Activated CD4-positive, alpha-beta T cell treated with anti-CD3 and anti-CD28 coated beads for 36 hours (primary cell): ENCODE measurements around the gene GRM6. TPM values are rescaled to one million over a fixed set of nuclear protein-coding genes. Genes with fewer than 3 reads are reported as not detected.

Source experiments
- ATAC-seq: fragments of 200-7000 bp; cut with Tn5 transposase; one replicate; pipeline ENCODE4 v1.10.0; 2021; ENCODE audit warnings: mild to moderate bottlenecking, moderate library complexity
- CTCF ChIA-PET: fragments of 350-600 bp; sonication (Branson Sonifier 250); formaldehyde crosslinking; loops from one replicate; lab custom pipeline; 2021; ENCODE audit warnings: antibody characterized with exemption; lab: Charles Lee
- POLR2A ChIA-PET: fragments of 350-600 bp; sonication (Branson Sonifier 250); formaldehyde crosslinking; loops from one replicate; lab custom pipeline; 2021; ENCODE audit warnings: antibody characterized with exemption, inconsistent platforms; lab: Charles Lee
- DNase-seq: peaks from one replicate; pipeline ENCODE4 v3.0.0-alpha.2; 2020
- H3K27ac Mint-ChIP-seq: one replicate; pipeline ENCODE4 v1.8.0; 2021; ENCODE audit warnings: mixed read lengths
- H3K27me3 Mint-ChIP-seq: one replicate; pipeline ENCODE4 v1.8.0; 2021; ENCODE audit warnings: mixed read lengths
- H3K36me3 Mint-ChIP-seq: one replicate; pipeline ENCODE4 v1.8.0; 2021; ENCODE audit warnings: low read depth, mixed read lengths
- H3K4me1 Mint-ChIP-seq: one replicate; pipeline ENCODE4 v1.8.0; 2021; ENCODE audit warnings: mixed read lengths
- H3K4me3 Mint-ChIP-seq: one replicate; pipeline ENCODE4 v1.8.0; 2021; ENCODE audit warnings: mild to moderate bottlenecking, moderate library complexity, mixed read lengths
- H3K9me3 Mint-ChIP-seq: one replicate; pipeline ENCODE4 v1.8.0; 2021; ENCODE audit warnings: low read depth, mixed read lengths
- intact Hi-C, 2 experiments: fragments of 100-400 bp; cut with DNase I in 1 of 2; cut with micrococcal nuclease in 1 of 2; formaldehyde crosslinking; loops; one replicate each; pipeline versions ENCODE4 v1.14.2 to v1.15.1; 2022 to 2024; cut with DNase I, micrococcal nuclease
- total RNA-seq, 2 experiments: library from RNA; stranded (reverse); gene quantifications; one replicate each; pipeline ENCODE4 v1.2.3, GENCODE V29; 2021

GRM6 gene
- not detected for total RNA-seq

GRCh38 chr5:178994580-178995340 is at the start of gene GRM6:
GRM6 (minus strand) TSS chr5:178995320; CDS start chr5:178994944, 376 bp downstream.
- peaks cover 5% of the 10 kb centered on the region for H3K4me1 Mint-ChIP-seq
- intact Hi-C loops = no loop called here
- no peak within 1 kb of the TSS for H3K27ac Mint-ChIP-seq
- DNase-seq = no peak
- ATAC-seq = no peak
- peaks cover 24% of the 10 kb centered on the region for H3K27me3 Mint-ChIP-seq
- CTCF ChIA-PET = interaction anchor here (1.4 kb wide), 1 partner anchor 11 kb away, joined by 3 read pairs; no protein-coding TSS in a partner anchor
- POLR2A ChIA-PET = no interaction called here
- H3K4me3 Mint-ChIP-seq = no peak within 1 kb of the TSS
- H3K36me3 Mint-ChIP-seq = no peaks in the 10 kb centered on the region
- no peaks in the 10 kb centered on the region for H3K9me3 Mint-ChIP-seq

- Mint-ChIP-seq H3K4me3 (no peak overlapping the region), H3K4me1 (no peaks in the 10 kb centered on the region), H3K27ac (no peak overlapping the region), H3K9me3 (peaks cover 24% of the 10 kb centered on the region), H3K36me3 (peaks cover 4% of the 10 kb centered on the region), H3K27me3 (peaks cover 2% of the 10 kb centered on the region)
- ChIA-PET CTCF (no interaction called here), POLR2A (no interaction called here)
- DNase-seq = no peak
- intact Hi-C loops = no loop called here
- no peak for ATAC-seq
These were observed 49.6 kb upstream of the GRM6 start for GRCh38 chr5:179044765-179045164.

- no peaks in the 10 kb centered on the region for H3K4me1 Mint-ChIP-seq
- H3K27me3 Mint-ChIP-seq = no peaks in the 10 kb centered on the region
- H3K36me3 Mint-ChIP-seq = peaks cover 77% of the 10 kb centered on the region
- H3K4me3 Mint-ChIP-seq = no peak overlapping the region
- no peak overlapping the region for H3K27ac Mint-ChIP-seq
- intact Hi-C loops = loop anchor here in 1 of 2 experiments (2.0 to 5.0 kb wide), 2 partner anchors 100 to 146 kb away; no protein-coding TSS in a partner anchor
- DNase-seq = no peak
- H3K9me3 Mint-ChIP-seq = peaks cover 73% of the 10 kb centered on the region
- ChIA-PET POLR2A (no interaction called here), CTCF (no interaction called here)
- no peak for ATAC-seq
These were observed 38.0 kb upstream of the GRM6 start for GRCh38 chr5:179033004-179033580.

GRCh38 chr5:179023528-179024189 is 28.5 kb upstream of the GRM6 start, which contains the start of gene ZNF879:
ZNF879 (plus strand) TSS chr5:179023804; CDS start chr5:179025005, 1,201 bp downstream.
- ChIA-PET CTCF (interaction anchor here (0.6 kb wide), 1 partner anchor 36 kb away, joined by 4 read pairs; no protein-coding TSS in a partner anchor), POLR2A (interaction anchor here (0.6 kb wide), 1 partner anchor 164 kb away, joined by 3 read pairs; the partner anchor contains the start of gene ZNF354B)
- Mint-ChIP-seq H3K4me3 (peak within 1 kb of the TSS; percentile 77), H3K27ac (peak within 1 kb of the TSS; percentile 89), H3K27me3 (no peaks in the 10 kb centered on the region), H3K36me3 (peaks cover 41% of the 10 kb centered on the region), H3K9me3 (peaks cover 19% of the 10 kb centered on the region), H3K4me1 (peaks cover 11% of the 10 kb centered on the region)
- intact Hi-C loops = loop anchor here (1.0 to 5.0 kb wide), 9 partner anchors 37 to 791 kb away; partner anchors contain the start of genes CLK4 (in 2 of the 2), ZNF354C (in 2 of the 2), PHYKPL (in 1 of the 2) and RUFY1 (in 1 of the 2)
- DNase-seq (peak; percentile 96), ATAC-seq (peak; percentile 97)

- no peaks in the 10 kb centered on the region for H3K4me1 Mint-ChIP-seq
- H3K27ac Mint-ChIP-seq = no peak overlapping the region
- no peak for DNase-seq
- ATAC-seq = no peak
- peaks cover 38% of the 10 kb centered on the region for H3K9me3 Mint-ChIP-seq
- CTCF ChIA-PET = interaction anchor here (0.6 kb wide), 1 partner anchor 665 kb away, joined by 4 read pairs; no protein-coding TSS in a partner anchor
- H3K27me3 Mint-ChIP-seq = peaks cover 8% of the 10 kb centered on the region
- no peak overlapping the region for H3K4me3 Mint-ChIP-seq
- H3K36me3 Mint-ChIP-seq = peaks cover 2% of the 10 kb centered on the region
- POLR2A ChIA-PET = no interaction called here
- intact Hi-C loops = no loop called here
These were observed 13.5 kb upstream of the GRM6 start for GRCh38 chr5:179008667-179009066.

- no peaks in the 10 kb centered on the region for H3K4me1 Mint-ChIP-seq
- no peak overlapping the region for H3K27ac Mint-ChIP-seq
- peaks cover 2% of the 10 kb centered on the region for H3K36me3 Mint-ChIP-seq
- CTCF ChIA-PET = no interaction called here
- POLR2A ChIA-PET = no interaction called here
- DNase-seq (no peak), ATAC-seq (no peak)
- peaks cover 10% of the 10 kb centered on the region for H3K27me3 Mint-ChIP-seq
- peaks cover 35% of the 10 kb centered on the region for H3K9me3 Mint-ChIP-seq
- intact Hi-C loops = no loop called here
- H3K4me3 Mint-ChIP-seq = no peak overlapping the region
These were observed 11.4 kb upstream of the GRM6 start for GRCh38 chr5:179006564-179006963.

GRCh38 chr5:178998441-178998840 is 3.3 kb upstream of the GRM6 start:
- Mint-ChIP-seq H3K27me3 (peaks cover 19% of the 10 kb centered on the region), H3K27ac (no peak overlapping the region), H3K4me3 (no peak overlapping the region), H3K36me3 (no peaks in the 10 kb centered on the region), H3K4me1 (peaks cover 5% of the 10 kb centered on the region), H3K9me3 (peaks cover 3% of the 10 kb centered on the region)
- intact Hi-C loops = no loop called here
- no peak for ATAC-seq
- POLR2A ChIA-PET = no interaction called here
- DNase-seq = no peak
- CTCF ChIA-PET = no interaction called here

- POLR2A ChIA-PET = no interaction called here
- no peaks in the 10 kb centered on the region for H3K36me3 Mint-ChIP-seq
These were observed 2.1 kb upstream of the GRM6 start for GRCh38 chr5:178997191-178997590.

GRCh38 chr5:178996156-178996555 is 1.0 kb upstream of the GRM6 start:
- no peaks in the 10 kb centered on the region for H3K9me3 Mint-ChIP-seq
- H3K27ac Mint-ChIP-seq = no peak overlapping the region
- intact Hi-C loops = no loop called here
- ATAC-seq (no peak), DNase-seq (no peak)
- H3K4me3 Mint-ChIP-seq = no peak overlapping the region
- ChIA-PET CTCF (interaction anchor here (0.5 kb wide), 1 partner anchor 975 kb away, joined by 3 read pairs; no protein-coding TSS in a partner anchor), POLR2A (interaction anchor here (0.6 kb wide), 1 partner anchor 67 kb away, joined by 3 read pairs; no protein-coding TSS in a partner anchor)
- no peaks in the 10 kb centered on the region for H3K36me3 Mint-ChIP-seq
- H3K4me1 Mint-ChIP-seq = peaks cover 5% of the 10 kb centered on the region
- peaks cover 26% of the 10 kb centered on the region for H3K27me3 Mint-ChIP-seq

More at GRCh38 chr5:178997191-178997590, 2.1 kb upstream of the GRM6 start:
- ATAC-seq = no peak
- H3K9me3 Mint-ChIP-seq = no peaks in the 10 kb centered on the region
- H3K27me3 Mint-ChIP-seq = peaks cover 24% of the 10 kb centered on the region
- intact Hi-C loops = no loop called here
- no peak for DNase-seq
- no peak overlapping the region for H3K4me3 Mint-ChIP-seq
- CTCF ChIA-PET = no interaction called here
- peaks cover 5% of the 10 kb centered on the region for H3K4me1 Mint-ChIP-seq
- H3K27ac Mint-ChIP-seq = no peak overlapping the region

GRCh38 chr5:178995341-178995690 is 196 bp upstream of the GRM6 start:
- Mint-ChIP-seq H3K36me3 (no peaks in the 10 kb centered on the region), H3K4me1 (peaks cover 5% of the 10 kb centered on the region), H3K9me3 (no peaks in the 10 kb centered on the region), H3K4me3 (no peak overlapping the region), H3K27ac (no peak overlapping the region), H3K27me3 (peaks cover 24% of the 10 kb centered on the region)
- ChIA-PET POLR2A (no interaction called here), CTCF (no interaction called here)
- intact Hi-C loops = no loop called here
- no peak for DNase-seq
- no peak for ATAC-seq

GRCh38 chr5:178993955-178994579 is 1.1 kb downstream of the GRM6 start:
- CTCF ChIA-PET = interaction anchor here (1.4 kb wide), 1 partner anchor 10 kb away, joined by 3 read pairs; no protein-coding TSS in a partner anchor
- intact Hi-C loops = no loop called here
- H3K27me3 Mint-ChIP-seq = peaks cover 24% of the 10 kb centered on the region

More at GRCh38 chr5:178993955-178994579, 1.1 kb downstream of the GRM6 start:
- H3K27ac Mint-ChIP-seq = no peak overlapping the region
- peaks cover 5% of the 10 kb centered on the region for H3K4me1 Mint-ChIP-seq
- POLR2A ChIA-PET = no interaction called here
- no peaks in the 10 kb centered on the region for H3K9me3 Mint-ChIP-seq
- DNase-seq (no peak), ATAC-seq (no peak)
- H3K36me3 Mint-ChIP-seq = no peaks in the 10 kb centered on the region
- no peak overlapping the region for H3K4me3 Mint-ChIP-seq
